ENCODE results near the gene MIPEP. TPM values are rescaled to one million over a fixed set of nuclear protein-coding genes. Genes with fewer than 3 reads are reported as not detected.

Gene MIPEP
- total RNA-seq, 4 donors from 2014 or later: 5.2 to 20.1 (median 17.8) TPM

- H3K27ac ChIP-seq: no peak overlapping the region
- H3K9me3 ChIP-seq: no peaks in the 10 kb centered on the region
- TF ChIP-seq CTCF (IDR thresholded peaks at IDR 0.05) (no peak), POLR2A (IDR thresholded peaks at IDR 0.05) (no peak), POLR2AphosphoS5 (IDR thresholded peaks at IDR 0.05) (no peak), EP300 (IDR thresholded peaks at IDR 0.05; ENCODE audit: low read depth) (no peak)
- H3K4me1 ChIP-seq: no peaks in the 10 kb centered on the region
- no peaks in the 10 kb centered on the region for H3K36me3 ChIP-seq
- DNase-seq: no peak
- intact Hi-C loops (cut with DNase I; ENCODE audit: low total_unique reads): no loop called here
- no peaks in the 10 kb centered on the region for H3K27me3 ChIP-seq
- in situ Hi-C loops (cut with MboI; ENCODE audit: low pct_ligation_motif_present in 1 of 4, low pct_unique_long_range_greater_than_20kb in 1 of 4, low sequenced_read_pairs in 3 of 4): no loop called here
- no peak overlapping the region for H3K4me3 ChIP-seq
- WGBS, 2 donors (ENCODE audit: low coverage in 1 of 2): 65% methylated on average over 45 of the region's 46 CpGs; no CpG with 5 or more reads in 1 of the 2 donors
Measured at GRCh38 chr13:23695711-23696464, 193.3 kb downstream of the MIPEP start.

- in situ Hi-C loops (cut with MboI; ENCODE audit: low pct_ligation_motif_present in 1 of 4, low pct_unique_long_range_greater_than_20kb in 1 of 4, low sequenced_read_pairs in 3 of 4) (no loop called here), intact Hi-C loops (cut with DNase I; ENCODE audit: low total_unique reads) (no loop called here)
- TF ChIP-seq POLR2A (IDR thresholded peaks at IDR 0.05) (no peak), CTCF (IDR thresholded peaks at IDR 0.05) (no peak), EP300 (IDR thresholded peaks at IDR 0.05; ENCODE audit: low read depth) (no peak)
- Histone ChIP-seq H3K36me3 (no peaks in the 10 kb centered on the region), H3K4me1 (no peaks in the 10 kb centered on the region), H3K27ac (no peak overlapping the region), H3K9me3 (no peaks in the 10 kb centered on the region), H3K27me3 (no peaks in the 10 kb centered on the region), H3K4me3 (no peak overlapping the region)
- 87% methylated on average over 28 of the region's 28 CpGs; no CpG with 5 or more reads in 1 of the 2 donors for WGBS, 2 donors (ENCODE audit: low coverage in 1 of 2)
- DNase-seq: no peak
Measured at GRCh38 chr13:23695196-23695595, 194.0 kb downstream of the MIPEP start.

GRCh38 chr13:23692816-23693215, 196.4 kb downstream of the MIPEP start:
- WGBS, 2 donors (ENCODE audit: low coverage in 1 of 2): 66 to 82% methylated on average over 3 of the region's 3 CpGs
- Histone ChIP-seq H3K27me3 (no peaks in the 10 kb centered on the region), H3K4me3 (no peak overlapping the region), H3K27ac (no peak overlapping the region), H3K9me3 (no peaks in the 10 kb centered on the region), H3K36me3 (no peaks in the 10 kb centered on the region), H3K4me1 (no peaks in the 10 kb centered on the region)
- TF ChIP-seq CTCF (IDR thresholded peaks at IDR 0.05): no peak
- TF ChIP-seq POLR2AphosphoS5 (IDR thresholded peaks at IDR 0.05): no peak
- no peak for TF ChIP-seq EP300 (IDR thresholded peaks at IDR 0.05; ENCODE audit: low read depth)
- in situ Hi-C loops (cut with MboI; ENCODE audit: low pct_ligation_motif_present in 1 of 4, low pct_unique_long_range_greater_than_20kb in 1 of 4, low sequenced_read_pairs in 3 of 4): no loop called here
- no peak for DNase-seq
- intact Hi-C loops (cut with DNase I; ENCODE audit: low total_unique reads): no loop called here

GRCh38 chr13:23690668-23691067, 198.5 kb downstream of the MIPEP start:
- no peaks in the 10 kb centered on the region for H3K36me3 ChIP-seq
- H3K4me3 ChIP-seq: no peak overlapping the region
- intact Hi-C loops (cut with DNase I; ENCODE audit: low total_unique reads) (no loop called here), in situ Hi-C loops (cut with MboI; ENCODE audit: low pct_ligation_motif_present in 1 of 4, low pct_unique_long_range_greater_than_20kb in 1 of 4, low sequenced_read_pairs in 3 of 4) (no loop called here)
- no peaks in the 10 kb centered on the region for H3K9me3 ChIP-seq
- no peak for DNase-seq
- H3K4me1 ChIP-seq: no peaks in the 10 kb centered on the region
- no peak for TF ChIP-seq POLR2AphosphoS5 (IDR thresholded peaks at IDR 0.05)
- no peak for TF ChIP-seq CTCF (IDR thresholded peaks at IDR 0.05)
- TF ChIP-seq EP300 (IDR thresholded peaks at IDR 0.05; ENCODE audit: low read depth): no peak
- no peak for TF ChIP-seq POLR2A (IDR thresholded peaks at IDR 0.05)
- no peak overlapping the region for H3K27ac ChIP-seq
- H3K27me3 ChIP-seq: no peaks in the 10 kb centered on the region
- 17 to 100% methylated on average over 1 of the region's 3 CpGs for WGBS, 2 donors (ENCODE audit: low coverage in 1 of 2)

Measured in transverse colon (tissue), 4 donors.